IMR-90 (cell line): ENCODE results near the gene SPINDOC. TPM values are rescaled to one million over a fixed set of nuclear protein-coding genes. Genes with fewer than 3 reads are reported as not detected.
A peak's percentile ranks its signal among the peaks of the same experiment; 100 is the strongest.

ENCODE experiments used
- ATAC-seq: fragments of 200-7000 bp; cut with Tn5 transposase; 2 replicates; pipeline ENCODE4 v1.9.1; 2020; ENCODE audit warnings: low read depth, mild to moderate bottlenecking, moderate library complexity
- BruUV-seq: library from RNA; stranded (reverse); fragments of 400-500 nt; replicated peaks from 2 replicates; lab custom pipeline; 2021; lab: Mats Ljungman, UMichigan
- CTCF ChIA-PET: fragments of 300-600 bp; formaldehyde crosslinking; extraction: SDS; loops from one replicate; lab custom pipeline; 2021; ENCODE audit warnings: antibody characterized with exemption; lab: Yijun Ruan, JAX
- POLR2A ChIA-PET: fragments of 300-600 bp; sonication (Branson Sonifier 250); formaldehyde crosslinking; loops from one replicate; lab custom pipeline; 2022; ENCODE audit warnings: antibody characterized with exemption; ENCODE audit not compliant: unreplicated experiment; lab: Charles Lee
- DNase-seq: peaks from one replicate; pipeline ENCODE4 v3.0.0; 2013
- H2AFZ ChIP-seq: replicated peaks from 2 replicates; pipeline ENCODE3; 2013; ENCODE audit warnings: low read length, mild to moderate bottlenecking; ENCODE audit not compliant: poor library complexity
- H2AK5ac ChIP-seq: 2 replicates; pipeline ENCODE4 v1.6.1; 2013; ENCODE audit warnings: low read depth, low read length, inconsistent platforms
- H2AK9ac ChIP-seq: replicated peaks from 2 replicates; pipeline ENCODE3; 2013; ENCODE audit warnings: mild to moderate bottlenecking, low read depth, low read length, moderate library complexity; ENCODE audit not compliant: poor library complexity
- H2BK120ac ChIP-seq: 2 replicates; pipeline ENCODE4 v1.6.1; 2013; ENCODE audit warnings: low read depth, low read length, inconsistent platforms
- H2BK15ac ChIP-seq: 3 replicates; pipeline ENCODE4 v1.6.1; 2013; ENCODE audit warnings: low read depth, low read length, inconsistent platforms
- H2BK20ac ChIP-seq: 2 replicates; pipeline ENCODE4 v1.6.1; 2013; ENCODE audit warnings: low read depth, mild to moderate bottlenecking, inconsistent platforms, low read length, moderate library complexity
- H2BK5ac ChIP-seq: 2 replicates; pipeline ENCODE4 v1.6.1; 2013; ENCODE audit warnings: mild to moderate bottlenecking, low read depth, low read length, inconsistent platforms; ENCODE audit not compliant: poor library complexity, severe bottlenecking
- H3K14ac ChIP-seq: replicated peaks from 2 replicates; pipeline ENCODE4 v1.6.1; 2013; ENCODE audit warnings: low read depth, low read length, inconsistent platforms
- H3K18ac ChIP-seq: 2 replicates; pipeline ENCODE4 v1.6.1; 2013; ENCODE audit warnings: low read depth, low read length, control low read depth
- H3K23ac ChIP-seq: 2 replicates; pipeline ENCODE4 v1.6.1; 2013; ENCODE audit warnings: low read depth, low read length, inconsistent platforms
- H3K27ac ChIP-seq: 2 replicates; pipeline ENCODE4 v1.5.1; 2013; ENCODE audit warnings: mild to moderate bottlenecking, control low read depth, low read length; ENCODE audit not compliant: insufficient read depth
- H3K27me3 ChIP-seq: 2 replicates; pipeline ENCODE4 v1.6.1; 2013; ENCODE audit warnings: low read length; ENCODE audit not compliant: control insufficient read depth, insufficient read depth
- H3K36me3 ChIP-seq: 2 replicates; pipeline ENCODE4 v1.6.1; 2013; ENCODE audit warnings: low read length, mixed read lengths; ENCODE audit not compliant: control insufficient read depth, insufficient read depth
- H3K4ac ChIP-seq: 2 replicates; pipeline ENCODE4 v1.6.1; 2013; ENCODE audit warnings: low read depth, low read length, inconsistent platforms
- H3K4me1 ChIP-seq: 2 replicates; pipeline ENCODE4 v1.6.1; 2013; ENCODE audit warnings: low read length, mixed read lengths; ENCODE audit not compliant: control insufficient read depth, insufficient read depth
- H3K4me2 ChIP-seq: 2 replicates; pipeline ENCODE4 v1.6.1; 2013; ENCODE audit warnings: low read depth, mild to moderate bottlenecking, control low read depth, low read length, moderate library complexity
- H3K4me3 ChIP-seq: 2 replicates; pipeline ENCODE4 v1.5.1; 2013; ENCODE audit warnings: low read depth, mild to moderate bottlenecking, control low read depth, low read length, moderate library complexity; ENCODE audit not compliant: insufficient read depth
- H3K56ac ChIP-seq: 2 replicates; pipeline ENCODE4 v1.6.1; 2013; ENCODE audit warnings: low read length, inconsistent platforms; ENCODE audit not compliant: insufficient read depth; ENCODE audit errors: extremely low read depth
- H3K79me1 ChIP-seq, 2 experiments: 2 replicates each; pipeline ENCODE4 v1.6.1; 2013; ENCODE audit warnings: low read length in 2 of 2, inconsistent platforms in 1 of 2, low read depth in 1 of 2
- H3K9ac ChIP-seq: 2 replicates; pipeline ENCODE4 v1.6.1; 2013; ENCODE audit warnings: low read depth, low read length, control low read depth
- H3K9me1 ChIP-seq: 2 replicates; pipeline ENCODE4 v1.6.1; 2013; ENCODE audit warnings: low read length, inconsistent platforms; ENCODE audit not compliant: insufficient read depth
- H3K9me3 ChIP-seq: 2 replicates; pipeline ENCODE4 v1.6.1; 2013; ENCODE audit warnings: low read length; ENCODE audit not compliant: control insufficient read depth, insufficient read depth
- H4K20me1 ChIP-seq: 2 replicates; pipeline ENCODE4 v1.6.1; 2013; ENCODE audit warnings: low read length, inconsistent platforms; ENCODE audit not compliant: insufficient read depth
- H4K5ac ChIP-seq: 2 replicates; pipeline ENCODE4 v1.6.1; 2013; ENCODE audit warnings: mild to moderate bottlenecking, low read depth, low read length, control low read depth
- H4K8ac ChIP-seq, 2 experiments: 2 replicates each; pipeline ENCODE4 v1.6.1; 2013; ENCODE audit warnings: low read depth in 2 of 2, low read length in 2 of 2, control low read depth in 1 of 2, inconsistent platforms in 1 of 2
- H4K91ac ChIP-seq: 2 replicates; pipeline ENCODE4 v1.6.1; 2013; ENCODE audit warnings: low read depth, low read length, inconsistent platforms; ENCODE audit not compliant: insufficient read depth
- RCOR1 ChIP-seq: IDR thresholded peaks from 2 replicates; pipeline ENCODE4 v1.6.1; 2012; ENCODE audit warnings: mild to moderate bottlenecking, low read length, improper control_type of control experiment; ENCODE audit not compliant: insufficient replicate concordance
- WGBS, 2 experiments: methylation state at CpG; one replicate each; pipeline versions ENCODE4 v1.1.5 to v1.1.7; 2013; ENCODE audit warnings: missing lambda C conversion rate in 2 of 2; ENCODE audit not compliant: insufficient read length in 1 of 2; ENCODE audit errors: extremely low coverage in 2 of 2; 5-methylcytosine and 5-hydroxymethylcytosine counted together
- dilution Hi-C: fragments of 300-500 bp; cut with HindIII; formaldehyde crosslinking; loops from one replicate; pipeline ENCODE4 v1.14.3; 2018; ENCODE audit warnings: low sequenced_read_pairs; ENCODE audit not compliant: unreplicated experiment
- in situ Hi-C: fragments of 300-500 bp; cut with MboI; formaldehyde crosslinking; loops from 3 replicates; pipeline ENCODE4 v1.14.3; 2019; ENCODE audit warnings: low sequenced_read_pairs, inconsistent platforms, mixed read lengths
- intact Hi-C: fragments of 100-400 bp; cut with micrococcal nuclease; formaldehyde crosslinking; loops from 2 replicates; pipeline ENCODE4 v1.10.0; 2022
- polyA plus RNA-seq, 3 experiments: library from polyadenylated mRNA; depleted of rRNA; stranded (reverse); fragments of >200 nt; gene quantifications; 2 replicates each; pipeline ENCODE4 v1.2.3, GENCODE V29; 2012; ENCODE audit warnings: low replicate concordance in 1 of 3
- total RNA-seq: library from RNA; depleted of rRNA; stranded (reverse); fragments of >200 nt; gene quantifications from 2 replicates; pipeline ENCODE4 v1.2.3, GENCODE V29; 2012

SPINDOC gene
- total and polyA plus RNA-seq, 2 of the 4 experiments (the other 2 are of a cell fraction) = 10.0 to 29.9 TPM

GRCh38 chr11:63844836-63845235 is 31.6 kb downstream of the SPINDOC start:
- BruUV-seq = no TSS peak
- POLR2A ChIA-PET = interaction anchor here (0.7 kb wide), 1 partner anchor 27 kb away, joined by 3 read pairs; no protein-coding TSS in a partner anchor
- peaks cover 37% of the 10 kb centered on the region for H3K9me1 ChIP-seq
- H4K91ac ChIP-seq = no peak overlapping the region
- dilution Hi-C loops (no loop called here), in situ Hi-C loops (no loop called here), intact Hi-C loops (loop anchor here (1.0 kb wide), 1 partner anchor 27 kb away; no protein-coding TSS in a partner anchor)
- no peak overlapping the region for H3K4me3 ChIP-seq
- H2BK5ac ChIP-seq = peak overlapping the region; percentile 39
- H4K8ac ChIP-seq = no peak overlapping the region; a peak in 1 of 4 replicates
- H3K27me3 ChIP-seq = no peaks in the 10 kb centered on the region
- H3K4ac ChIP-seq = 0 out of 2 replicates have a peak overlapping the region, but pooled peaks have one; percentile 32
- peak overlapping the region; percentile 0 for H2AK9ac ChIP-seq
- H3K9ac ChIP-seq = no peak overlapping the region
- H2BK20ac ChIP-seq = no peak overlapping the region
- no peak overlapping the region for H3K18ac ChIP-seq
- CTCF ChIA-PET = no interaction called here
- H3K9me3 ChIP-seq = no peaks in the 10 kb centered on the region
- H2BK15ac ChIP-seq = no peak overlapping the region
- peak overlapping the region; percentile 25 for H3K23ac ChIP-seq
- no peak overlapping the region for H2AFZ ChIP-seq
- peaks cover 3% of the 10 kb centered on the region; the same call in 1 of the 2 replicates for H3K36me3 ChIP-seq
- H3K79me1 ChIP-seq = peaks cover 20 to 82% of the 10 kb centered on the region in 2 experiments
- no peak for TF ChIP-seq RCOR1
- WGBS, 2 experiments = no CpG with 5 or more reads among the region's 4 CpGs
- 0 out of 2 replicates have a peak overlapping the region, but pooled peaks have one; percentile 27 for H3K14ac ChIP-seq
- H3K4me2 ChIP-seq = no peak overlapping the region
- H4K20me1 ChIP-seq = peaks cover 80% of the 10 kb centered on the region
- H3K56ac ChIP-seq = no peak overlapping the region
- H2BK120ac ChIP-seq = no peak overlapping the region
- H2AK5ac ChIP-seq = no peak overlapping the region
- H3K27ac ChIP-seq = peak overlapping the region; percentile 15; the same call in 1 of the 2 replicates
- no peak overlapping the region for H4K5ac ChIP-seq
- ATAC-seq (no peak), DNase-seq (no peak)
- H3K4me1 ChIP-seq = peaks cover 15% of the 10 kb centered on the region
